Epithelial cell of proximal tubule (primary cell): ENCODE measurements around the gene NEMP1. TPM values are rescaled to one million over a fixed set of nuclear protein-coding genes. Genes with fewer than 3 reads are reported as not detected.

Experiments used
- DNase-seq: peaks from one replicate; pipeline ENCODE4 v3.0.0-alpha.2; 2011; ENCODE audit warnings: low read depth
- H3K4me3 ChIP-seq: 2 replicates; pipeline ENCODE4 v1.5.1; 2011; ENCODE audit warnings: low read depth, mild to moderate bottlenecking, low read length
- CTCF ChIP-seq: conservative IDR thresholded peaks from 2 replicates; pipeline ENCODE4 v1.5.1; 2012; ENCODE audit warnings: low read depth, mild to moderate bottlenecking, low read length
- total RNA-seq: library from RNA; depleted of rRNA; stranded (reverse); fragments of >200 nt; gene quantifications from 2 replicates; pipeline ENCODE4 v1.2.3, GENCODE V29; 2015

Gene NEMP1
- total RNA-seq: 15.7 and 18.7 TPM in 2 replicates

- no peak for TF ChIP-seq CTCF
- DNase-seq: peak; percentile 100
- H3K4me3 ChIP-seq: peak within 1 kb of the TSS; percentile 92
Measured at GRCh38 chr12:57078519-57079404, at the start of gene NEMP1. NEMP1 (minus strand) TSS chr12:57078791; CDS start chr12:57078745, 46 bp downstream.

- peak within 1 kb of the TSS; percentile 87 for H3K4me3 ChIP-seq
- no peak for DNase-seq
- TF ChIP-seq CTCF: no peak
Measured at GRCh38 chr12:57127726-57128518, 49.3 kb upstream of the NEMP1 start, which contains the start of gene LRP1. LRP1 (plus strand) TSS chr12:57128483; CDS start chr12:57128965, 482 bp downstream.

GRCh38 chr12:57127101-57127725 lies 48.6 kb upstream of the NEMP1 start:
- DNase-seq: no peak
- peak overlapping the region; percentile 87 for H3K4me3 ChIP-seq
- peak; percentile 37 for TF ChIP-seq CTCF

- TF ChIP-seq CTCF: no peak
- DNase-seq: no peak
- no peak overlapping the region for H3K4me3 ChIP-seq
Measured at GRCh38 chr12:57126561-57126960, 48.0 kb upstream of the NEMP1 start.

- H3K4me3 ChIP-seq: no peak overlapping the region
- DNase-seq: no peak
- no peak for TF ChIP-seq CTCF
Measured at GRCh38 chr12:57126061-57126460, 47.5 kb upstream of the NEMP1 start.

GRCh38 chr12:57124261-57124877 lies 45.8 kb upstream of the NEMP1 start:
- H3K4me3 ChIP-seq: no peak overlapping the region
- TF ChIP-seq CTCF: peak; percentile 98
- no peak for DNase-seq
